NB4 (cell line): ENCODE results near the gene SLC7A6.
A peak's percentile ranks its signal among the peaks of the same experiment; 100 is the strongest.

ENCODE experiments used
- DNase-seq: peaks from one replicate; pipeline ENCODE4 v3.0.0; 2010; ENCODE audit warnings: low read depth
- H3K4me3 ChIP-seq: one replicate; pipeline ENCODE4 v1.5.1; 2011; ENCODE audit warnings: mild to moderate bottlenecking, low read depth, low read length, moderate library complexity
- MAX ChIP-seq: IDR thresholded peaks from 2 replicates; pipeline ENCODE4 v1.6.1; 2011; ENCODE audit warnings: low read depth, low read length
- MYC ChIP-seq: IDR thresholded peaks from 2 replicates; pipeline ENCODE4 v1.6.1; 2011; ENCODE audit warnings: low read depth, low read length
- POLR2A ChIP-seq: IDR thresholded peaks from 2 replicates; pipeline ENCODE4 v1.6.1; 2011; ENCODE audit warnings: mild to moderate bottlenecking; ENCODE audit not compliant: insufficient read length; ENCODE audit errors: extremely low read depth
- TF ChIP-seq, protein P1 (sequence below): IDR thresholded peaks from one replicate; pipeline ENCODE4 v1.5.1; 2012; ENCODE audit warnings: low read depth, low read length

The SLC7A6 gene

GRCh38 chr16:68264128-68265077, at the start of gene SLC7A6:
Gene SLC7A6, plus strand, starts transcription at chr16:68264526. Its CDS starts 10,201 bp downstream, at chr16:68274727.
- peak; percentile 88 for DNase-seq

GRCh38 chr16:68214726-68215125, 49.6 kb upstream of the SLC7A6 start:
- H3K4me3 ChIP-seq, result no peak overlapping the region
- TF ChIP-seq, protein P1, sequence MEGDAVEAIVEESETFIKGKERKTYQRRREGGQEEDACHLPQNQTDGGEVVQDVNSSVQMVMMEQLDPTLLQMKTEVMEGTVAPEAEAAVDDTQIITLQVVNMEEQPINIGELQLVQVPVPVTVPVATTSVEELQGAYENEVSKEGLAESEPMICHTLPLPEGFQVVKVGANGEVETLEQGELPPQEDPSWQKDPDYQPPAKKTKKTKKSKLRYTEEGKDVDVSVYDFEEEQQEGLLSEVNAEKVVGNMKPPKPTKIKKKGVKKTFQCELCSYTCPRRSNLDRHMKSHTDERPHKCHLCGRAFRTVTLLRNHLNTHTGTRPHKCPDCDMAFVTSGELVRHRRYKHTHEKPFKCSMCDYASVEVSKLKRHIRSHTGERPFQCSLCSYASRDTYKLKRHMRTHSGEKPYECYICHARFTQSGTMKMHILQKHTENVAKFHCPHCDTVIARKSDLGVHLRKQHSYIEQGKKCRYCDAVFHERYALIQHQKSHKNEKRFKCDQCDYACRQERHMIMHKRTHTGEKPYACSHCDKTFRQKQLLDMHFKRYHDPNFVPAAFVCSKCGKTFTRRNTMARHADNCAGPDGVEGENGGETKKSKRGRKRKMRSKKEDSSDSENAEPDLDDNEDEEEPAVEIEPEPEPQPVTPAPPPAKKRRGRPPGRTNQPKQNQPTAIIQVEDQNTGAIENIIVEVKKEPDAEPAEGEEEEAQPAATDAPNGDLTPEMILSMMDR, result no peak
- no peak for DNase-seq

More at GRCh38 chr16:68264128-68265077, at the start of gene SLC7A6:
- H3K4me3 ChIP-seq, result peak within 1 kb of the TSS; percentile 87
- TF ChIP-seq MYC, result peak; percentile 31; the same call in 1 of the 2 replicates
- TF ChIP-seq, protein P1, result peak; percentile 72
- peak; percentile 55 for TF ChIP-seq POLR2A
- TF ChIP-seq MAX, result peak; percentile 50

DNA sequence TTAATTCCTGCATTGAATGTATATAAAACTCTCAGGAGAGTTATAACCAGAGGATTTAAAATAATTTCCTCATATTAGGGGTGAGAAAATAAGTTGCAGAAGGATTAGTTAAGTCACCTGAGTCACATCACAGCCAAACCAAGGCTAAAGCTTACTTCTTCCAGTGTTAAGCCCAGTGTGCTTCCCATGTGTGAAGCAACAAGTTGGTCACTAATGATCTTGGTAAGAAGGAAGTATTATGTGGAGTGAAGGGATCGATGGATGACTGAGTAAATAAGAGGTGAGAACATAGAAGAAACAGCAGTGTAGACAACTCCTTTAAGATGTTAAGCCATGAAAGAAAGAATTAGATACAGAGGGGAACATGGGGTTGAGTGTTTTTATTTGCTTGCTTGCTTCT, 49.0 kb upstream of the SLC7A6 start:
- H3K4me3 ChIP-seq, result no peak overlapping the region
- TF ChIP-seq MYC (no peak), MAX (no peak), POLR2A (no peak)
- TF ChIP-seq, protein P1, result no peak
- no peak for DNase-seq

- H3K4me3 ChIP-seq, result no peak overlapping the region
- no peak for TF ChIP-seq POLR2A
- TF ChIP-seq MAX, result no peak
- no peak for TF ChIP-seq MYC
- TF ChIP-seq, protein P1, result no peak
- no peak for DNase-seq
These were observed 48.1 kb upstream of the SLC7A6 start for GRCh38 chr16:68216240-68216639.

- TF ChIP-seq, protein P1, result no peak
- TF ChIP-seq MAX (no peak), MYC (no peak), POLR2A (no peak)
- no peak for DNase-seq
- no peak overlapping the region for H3K4me3 ChIP-seq
These were observed 46.8 kb upstream of the SLC7A6 start for GRCh38 chr16:68217506-68217905.
